Breast epithelium (tissue), 3 donors: ENCODE results near the gene RADIL.

ENCODE experiments used
- CTCF ChIP-seq, 3 donors: fragments of 450-650 bp; IDR thresholded peaks; one replicate each; pipeline ENCODE4 v1.5.1; 2016 to 2017; ENCODE audit warnings: antibody characterized with exemption in 3 of 3, mild to moderate bottlenecking in 3 of 3, moderate library complexity in 3 of 3
- POLR2A ChIP-seq: fragments of 450-650 bp; IDR thresholded peaks from one replicate; pipeline ENCODE4 v1.6.1; 2016; ENCODE audit warnings: antibody characterized with exemption, mild to moderate bottlenecking, moderate library complexity
- POLR2AphosphoS5 ChIP-seq, 3 donors: sonication (generic); formaldehyde crosslinking; IDR thresholded peaks; one replicate each; pipeline ENCODE4 v1.6.1; 2017; ENCODE audit warnings: antibody characterized with exemption in 3 of 3

DNA sequence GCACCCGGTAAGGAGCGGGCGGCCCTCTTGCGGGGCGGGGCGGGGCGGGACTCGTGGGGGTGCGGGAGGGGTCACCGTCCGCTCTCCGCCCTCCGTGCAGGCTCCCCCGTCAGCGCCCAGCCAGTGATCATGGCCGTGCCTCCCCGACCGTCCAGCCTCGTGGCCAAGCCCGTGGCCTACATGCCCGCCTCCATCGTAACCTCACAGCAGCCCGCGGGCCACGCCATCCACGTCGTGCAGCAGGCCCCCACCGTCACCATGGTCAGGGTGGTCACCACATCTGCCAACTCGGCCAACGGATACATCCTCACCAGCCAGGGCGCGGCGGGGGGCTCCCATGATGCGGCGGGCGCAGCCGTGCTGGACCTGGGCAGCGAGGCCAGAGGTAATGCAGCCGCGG lies 124.3 kb downstream of the RADIL start:
- TF ChIP-seq CTCF (IDR thresholded peaks at IDR 0.05): no peak
- TF ChIP-seq POLR2A: no peak
- no peak for TF ChIP-seq POLR2AphosphoS5 (IDR thresholded peaks at IDR 0.05)
